Neuronal stem cell (in vitro differentiated cells): ENCODE results near the gene HADHB.
"Not testable (repeated sequence)": the region's sequence is repeated elsewhere in the genome, so short reads cannot be mapped to it uniquely, and the experiment has no call there.

Experiments
- DNase-seq: peaks from one replicate; pipeline ENCODE4 v3.0.0-alpha.2; 2013; ENCODE audit warnings: low spot score
- H2AFZ ChIP-seq: one replicate; pipeline ENCODE4 v1.6.1; 2013; ENCODE audit warnings: mild to moderate bottlenecking, low read length, inconsistent platforms
- H2AK5ac ChIP-seq: 2 replicates; pipeline ENCODE4 v1.6.1; 2013; ENCODE audit warnings: low read depth, mild to moderate bottlenecking, inconsistent platforms, low read length, moderate library complexity, mixed read lengths
- H2BK120ac ChIP-seq: 2 replicates; pipeline ENCODE4 v1.6.1; 2013; ENCODE audit warnings: low read depth, mild to moderate bottlenecking, inconsistent platforms, low read length, moderate library complexity, mixed read lengths
- H2BK12ac ChIP-seq: one replicate; pipeline ENCODE4 v1.6.1; 2013; ENCODE audit warnings: low read length, inconsistent platforms
- H2BK15ac ChIP-seq: 2 replicates; pipeline ENCODE4 v1.6.1; 2013; ENCODE audit warnings: mild to moderate bottlenecking, low read length, inconsistent platforms, mixed read lengths
- H2BK5ac ChIP-seq: one replicate; pipeline ENCODE4 v1.6.1; 2013; ENCODE audit warnings: inconsistent platforms, mild to moderate bottlenecking, low read length, moderate library complexity
- H3K14ac ChIP-seq: one replicate; pipeline ENCODE4 v1.6.1; 2013; ENCODE audit warnings: low read length, inconsistent platforms
- H3K18ac ChIP-seq: 2 replicates; pipeline ENCODE4 v1.6.1; 2013; ENCODE audit warnings: low read length, inconsistent platforms
- H3K23ac ChIP-seq: 2 replicates; pipeline ENCODE4 v1.6.1; 2013; ENCODE audit warnings: low read depth, mild to moderate bottlenecking, mixed read lengths, low read length, inconsistent platforms; ENCODE audit not compliant: poor library complexity
- H3K27ac ChIP-seq: replicated peaks from 3 replicates; pipeline ENCODE4 v1.5.1; 2013; ENCODE audit warnings: low read length, inconsistent platforms
- H3K27me3 ChIP-seq, 3 experiments: 2 replicates each; pipeline ENCODE4 v1.6.1; 2013; ENCODE audit warnings: low read length in 3 of 3, mild to moderate bottlenecking in 2 of 3, inconsistent platforms in 1 of 3, low read depth in 1 of 3, mixed read lengths in 1 of 3, moderate library complexity in 1 of 3; ENCODE audit not compliant: control insufficient read depth in 3 of 3, insufficient read depth in 3 of 3
- H3K36me3 ChIP-seq, 2 donors: replicated peaks in 1 of 2; 2 replicates each; pipeline ENCODE4 v1.6.1; 2013; ENCODE audit warnings: low read length in 2 of 2; ENCODE audit not compliant: control insufficient read depth in 2 of 2, insufficient read depth in 2 of 2
- H3K4ac ChIP-seq: 2 replicates; pipeline ENCODE4 v1.6.1; 2013; ENCODE audit warnings: inconsistent platforms, mild to moderate bottlenecking, low read length, moderate library complexity
- H3K4me1 ChIP-seq, 2 donors: 1 replicate in 1 of 2; 2 replicates in 1 of 2; pipeline ENCODE4 v1.6.1; 2013; ENCODE audit warnings: low read length in 2 of 2, low read depth in 1 of 2; ENCODE audit not compliant: control insufficient read depth in 2 of 2, insufficient read depth in 1 of 2
- H3K4me2 ChIP-seq: one replicate; pipeline ENCODE4 v1.6.1; 2013; ENCODE audit warnings: mild to moderate bottlenecking, low read length, inconsistent platforms; ENCODE audit not compliant: insufficient read depth, poor library complexity, severe bottlenecking
- H3K4me3 ChIP-seq, 2 donors: 2 replicates each; pipeline ENCODE4 v1.5.1; 2013; ENCODE audit warnings: low read length in 2 of 2, mild to moderate bottlenecking in 2 of 2, inconsistent platforms in 1 of 2, moderate library complexity in 1 of 2
- H3K79me1 ChIP-seq: one replicate; pipeline ENCODE4 v1.6.1; 2013; ENCODE audit warnings: low read depth, mild to moderate bottlenecking, inconsistent platforms, low read length, moderate library complexity
- H3K9ac ChIP-seq: one replicate; pipeline ENCODE4 v1.6.1; 2013; ENCODE audit warnings: mild to moderate bottlenecking, low read depth, low read length, inconsistent platforms; ENCODE audit not compliant: poor library complexity
- H3K9me3 ChIP-seq, 2 donors: replicated peaks in 1 of 2; 2 replicates each; pipeline versions ENCODE3 to v1.6.1; 2013; ENCODE audit warnings: low read length in 2 of 2, mild to moderate bottlenecking in 2 of 2, inconsistent platforms in 1 of 2, low read depth in 1 of 2, mixed read lengths in 1 of 2, moderate library complexity in 1 of 2; ENCODE audit not compliant: control insufficient read depth in 2 of 2, insufficient read depth in 1 of 2
- H4K8ac ChIP-seq: one replicate; pipeline ENCODE4 v1.6.1; 2013; ENCODE audit warnings: low read depth, mild to moderate bottlenecking, inconsistent platforms, low read length, moderate library complexity
- H4K91ac ChIP-seq: one replicate; pipeline ENCODE4 v1.6.1; 2013; ENCODE audit warnings: low read length, low read depth, mild to moderate bottlenecking, inconsistent platforms; ENCODE audit not compliant: poor library complexity
- WGBS, 2 donors: extraction: QIAGEN DNeasy Blood & Tissue Kit; methylation state at CpG; one replicate each; pipeline ENCODE4 v1.1.7; 2013; ENCODE audit warnings: missing lambda C conversion rate in 2 of 2, mixed read lengths in 1 of 2; ENCODE audit not compliant: insufficient read length in 2 of 2, insufficient replicate concordance in 1 of 2; ENCODE audit errors: extremely low coverage in 2 of 2; 5-methylcytosine and 5-hydroxymethylcytosine counted together

HADHB gene

DNA sequence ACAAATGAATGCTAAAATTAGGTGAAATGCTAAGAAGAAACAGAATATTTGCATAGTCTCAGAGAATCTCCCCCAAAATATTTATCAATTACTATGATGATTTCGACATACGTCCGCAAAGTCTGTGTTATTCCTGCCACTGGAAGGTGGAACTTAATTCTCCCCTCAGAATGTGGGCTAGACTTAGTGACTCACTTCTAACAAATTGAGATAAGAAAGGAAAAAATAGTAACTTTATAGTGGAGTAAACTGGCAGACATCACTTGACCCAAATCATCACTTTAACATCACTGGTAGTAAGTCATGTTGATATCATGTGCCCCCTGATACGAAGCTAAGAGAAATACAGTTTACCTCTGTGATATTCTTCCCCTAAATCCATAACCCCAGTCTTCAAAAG is 23.5 kb downstream of the HADHB start:
- H2BK5ac ChIP-seq: no peak overlapping the region
- no peak overlapping the region for H3K27ac ChIP-seq
- no peak for DNase-seq
- H4K91ac ChIP-seq: no peak overlapping the region
- H3K4me1 ChIP-seq: no peaks in the 10 kb centered on the region
- H3K23ac ChIP-seq: no peak overlapping the region
- no peak overlapping the region for H2BK120ac ChIP-seq
- no CpG with 5 or more reads among the region's 4 CpGs for WGBS, 2 donors
- peaks cover 0 to 46% of the 10 kb centered on the region in 2 donors for H3K36me3 ChIP-seq
- H4K8ac ChIP-seq: no peak overlapping the region
- no peaks in the 10 kb centered on the region for H3K27me3 ChIP-seq
- no peak overlapping the region for H3K18ac ChIP-seq
- no peaks in the 10 kb centered on the region for H3K79me1 ChIP-seq
- H3K4me3 ChIP-seq: no peak overlapping the region
- no peak overlapping the region for H2AK5ac ChIP-seq
- H2BK12ac ChIP-seq: no peak overlapping the region
- no peak overlapping the region for H2BK15ac ChIP-seq
- no peak overlapping the region for H3K4ac ChIP-seq
- no peak overlapping the region for H3K14ac ChIP-seq
- H3K4me2 ChIP-seq: no peak overlapping the region
- no peaks in the 10 kb centered on the region for H3K9me3 ChIP-seq
- no peak overlapping the region for H2AFZ ChIP-seq
- H3K9ac ChIP-seq: no peak overlapping the region

DNA sequence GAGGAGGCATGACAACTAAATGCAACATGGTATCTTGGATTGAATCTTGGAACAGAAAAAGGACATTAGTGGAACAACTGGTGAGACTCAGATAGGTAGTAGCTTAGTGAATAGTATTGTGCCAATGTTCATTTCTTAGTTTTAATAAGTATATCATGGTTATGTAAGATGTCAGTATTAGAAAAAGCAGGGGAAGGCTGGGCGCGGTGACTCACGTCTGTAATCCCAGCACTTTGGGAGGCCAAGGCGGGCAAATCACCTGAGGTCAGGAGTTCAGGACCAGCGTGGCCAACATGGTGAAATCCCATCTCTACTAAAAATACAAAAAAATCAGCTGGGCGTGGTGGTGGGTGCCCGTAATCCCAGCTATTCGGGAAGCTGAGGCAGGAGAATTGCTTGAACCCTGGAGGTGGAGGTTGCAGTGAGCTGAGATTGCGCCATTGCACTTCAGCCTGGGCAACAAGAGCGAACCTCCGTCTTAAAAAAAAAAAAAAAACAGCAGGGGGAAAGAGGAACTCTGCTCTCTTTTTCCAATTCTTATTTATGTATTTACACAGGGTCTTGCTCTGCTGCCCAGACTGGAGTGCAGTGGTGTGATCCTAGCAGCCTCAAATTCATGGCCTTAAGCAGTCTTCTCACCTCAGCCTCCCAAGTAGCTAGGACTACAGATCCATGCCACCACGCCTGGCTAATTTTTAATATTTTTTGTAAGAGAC is 24.1 kb downstream of the HADHB start:
- H3K4me1 ChIP-seq, H2AK5ac ChIP-seq, H3K27me3 ChIP-seq, H2BK15ac ChIP-seq, H3K4me3 ChIP-seq, H3K9ac ChIP-seq, H4K91ac ChIP-seq, H3K18ac ChIP-seq, H2AFZ ChIP-seq, H3K79me1 ChIP-seq, DNase-seq, H2BK5ac ChIP-seq, H3K4ac ChIP-seq, H2BK12ac ChIP-seq, H3K14ac ChIP-seq, H2BK120ac ChIP-seq, H3K23ac ChIP-seq, H4K8ac ChIP-seq, H3K27ac ChIP-seq, H3K4me2 ChIP-seq, H3K9me3 ChIP-seq: not testable (repeated sequence)
- no CpG with 5 or more reads among the region's 12 CpGs for WGBS, 2 donors
- peaks cover 0 to 46% of the 10 kb centered on the region in 2 donors for H3K36me3 ChIP-seq

- Histone ChIP-seq H4K91ac (no peak overlapping the region), H2AFZ (no peak overlapping the region), H3K4ac (no peak overlapping the region), H3K27me3 (no peaks in the 10 kb centered on the region), H3K9ac (no peak overlapping the region), H3K4me2 (no peak overlapping the region), H3K36me3 (peaks cover 0 to 46% of the 10 kb centered on the region in 2 donors), H3K4me3 (no peak overlapping the region), H3K18ac (no peak overlapping the region), H2BK15ac (no peak overlapping the region), H3K14ac (no peak overlapping the region), H3K9me3 (no peaks in the 10 kb centered on the region), H2BK120ac (no peak overlapping the region), H4K8ac (no peak overlapping the region), H3K23ac (no peak overlapping the region), H3K27ac (no peak overlapping the region), H2AK5ac (no peak overlapping the region), H2BK5ac (no peak overlapping the region), H3K79me1 (no peaks in the 10 kb centered on the region), H2BK12ac (no peak overlapping the region), H3K4me1 (no peaks in the 10 kb centered on the region)
- DNase-seq: no peak
- no CpG with 5 or more reads among the region's 6 CpGs for WGBS, 2 donors
These were observed 24.9 kb downstream of the HADHB start for GRCh38 chr2:26269571-26270158.

DNA sequence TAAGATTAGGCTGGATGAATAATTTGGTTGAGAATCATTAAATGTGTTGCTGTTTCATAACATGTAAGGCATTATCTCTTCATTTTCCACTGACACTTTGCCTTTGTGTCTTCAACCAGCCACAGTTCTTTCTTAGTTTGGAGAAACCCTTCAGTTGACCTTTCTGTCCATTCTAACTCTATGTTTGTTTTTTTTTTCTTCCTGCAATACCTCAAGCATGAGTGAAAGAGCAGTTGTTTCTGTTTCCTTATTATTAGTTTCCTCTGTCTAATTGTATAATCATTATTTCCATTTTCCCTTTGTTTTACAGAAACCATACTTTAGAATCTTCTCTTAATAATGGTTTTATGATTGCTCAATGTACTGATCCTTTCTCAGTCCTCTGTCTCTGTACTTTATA is 25.6 kb downstream of the HADHB start:
- Histone ChIP-seq H2AFZ (no peak overlapping the region), H3K79me1 (no peaks in the 10 kb centered on the region), H3K18ac (no peak overlapping the region), H4K91ac (no peak overlapping the region), H3K14ac (no peak overlapping the region), H4K8ac (no peak overlapping the region), H3K23ac (no peak overlapping the region), H3K4me2 (no peak overlapping the region), H3K4ac (no peak overlapping the region), H2AK5ac (no peak overlapping the region), H3K4me3 (no peak overlapping the region), H3K27ac (no peak overlapping the region), H2BK120ac (no peak overlapping the region), H2BK5ac (no peak overlapping the region), H3K36me3 (peaks cover 0 to 46% of the 10 kb centered on the region in 2 donors), H3K27me3 (no peaks in the 10 kb centered on the region), H3K4me1 (no peaks in the 10 kb centered on the region), H2BK15ac (no peak overlapping the region), H2BK12ac (no peak overlapping the region), H3K9me3 (no peaks in the 10 kb centered on the region), H3K9ac (no peak overlapping the region)
- DNase-seq: no peak
